NCI-H1417 (cell line): ENCODE measurements around the gene KCNH4.
"Not testable (repeated sequence)": the region's sequence is repeated elsewhere in the genome, so short reads cannot be mapped to it uniquely, and the experiment has no call there.

Experiments
- DNase-seq, 3 experiments: peaks; one replicate each; lab custom pipeline; 2025; lab: John Stamatoyannopoulos, UW

The KCNH4 gene

DNA sequence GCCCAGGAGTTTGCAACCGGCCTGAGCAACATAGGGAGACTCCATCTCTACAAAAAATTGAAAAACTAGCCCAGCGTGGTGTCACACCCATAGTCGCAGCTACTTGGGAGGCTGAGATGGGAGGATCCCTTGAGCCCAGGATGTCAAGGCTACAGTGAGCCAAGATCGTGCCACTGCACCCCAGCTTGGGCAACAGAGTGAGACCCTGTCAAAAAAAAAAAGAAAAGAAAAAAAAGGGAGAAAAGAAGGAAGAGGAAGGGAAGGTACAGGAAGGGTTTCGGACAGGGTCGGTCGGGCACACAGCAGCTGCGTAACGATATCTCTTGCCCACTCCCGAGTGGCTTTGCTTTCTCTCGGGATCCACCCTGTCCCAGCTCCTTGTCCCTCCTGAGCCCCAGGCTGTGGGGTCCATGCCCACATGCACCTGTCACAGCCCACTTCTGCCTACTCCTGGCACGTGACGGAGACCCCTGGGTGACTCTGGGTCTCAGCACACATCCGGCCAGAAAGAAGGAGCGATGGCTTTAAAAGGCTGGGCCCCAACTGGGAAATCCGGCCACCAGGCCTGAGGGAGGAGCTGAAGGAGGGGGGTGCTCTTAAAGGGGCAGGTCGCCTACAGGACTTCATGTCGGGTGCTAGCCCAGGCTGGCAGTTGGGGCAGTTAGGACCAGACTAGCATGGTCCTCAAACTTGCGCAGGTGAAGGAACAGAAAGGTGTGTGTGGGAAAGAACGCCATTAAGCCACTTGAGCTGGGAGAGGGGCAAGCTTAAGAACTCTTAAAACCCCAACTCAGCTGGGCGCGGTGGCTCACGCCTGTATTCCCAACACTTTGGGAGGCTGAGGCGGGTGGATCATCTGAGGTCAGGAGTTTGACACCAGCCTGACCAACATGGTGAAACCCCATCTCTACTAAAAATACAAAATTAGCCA is 13.3 kb upstream of the KCNH4 start, which contains the start of gene GHDC:
Gene GHDC, minus strand, starts transcription at position 526 of the 931 bp plus-strand sequence. CDS start 913 bp downstream, outside the sequence.
- peak; percentile 75 to 86 (median 83) for DNase-seq

DNA sequence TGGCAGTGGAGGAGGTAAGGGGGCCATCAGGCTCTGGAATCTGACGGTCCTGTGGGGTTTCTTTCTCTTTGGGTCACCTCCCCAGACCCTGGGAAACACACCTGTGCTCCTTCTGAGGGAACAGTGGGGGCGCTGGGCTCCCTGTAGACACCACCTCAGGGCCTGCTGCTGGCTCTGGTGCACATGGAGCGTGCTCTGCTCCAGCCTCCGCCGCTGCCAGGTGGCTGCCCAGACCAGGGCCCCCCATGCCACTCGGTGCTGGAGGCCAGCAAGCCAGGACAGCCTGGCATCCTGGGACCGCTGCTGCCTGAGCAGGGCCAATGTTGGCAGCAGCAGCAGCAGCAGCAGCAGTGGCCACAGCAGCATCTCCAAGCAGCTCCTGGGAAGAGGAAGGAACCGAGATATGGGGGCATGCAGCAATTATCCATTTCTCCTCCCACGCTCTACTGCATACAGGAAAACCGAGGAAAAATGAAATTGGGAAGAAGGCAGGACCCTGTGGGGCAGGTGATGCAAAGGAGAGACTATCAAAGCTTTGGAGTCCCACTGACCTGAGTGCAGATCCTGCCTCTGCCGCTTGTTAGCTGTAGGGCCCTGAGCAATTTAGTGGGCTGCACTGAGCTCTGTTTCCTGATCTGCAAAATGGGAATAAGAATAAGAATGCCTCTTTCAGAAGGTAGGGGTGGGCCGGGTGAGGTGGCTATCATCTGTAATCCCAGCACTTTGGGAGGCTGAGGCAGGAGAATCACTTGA is 12.4 kb upstream of the KCNH4 start:
- no peak for DNase-seq

GRCh38 chr17:42192189-42193126 is 11.5 kb upstream of the KCNH4 start:
- no peak for DNase-seq

DNA sequence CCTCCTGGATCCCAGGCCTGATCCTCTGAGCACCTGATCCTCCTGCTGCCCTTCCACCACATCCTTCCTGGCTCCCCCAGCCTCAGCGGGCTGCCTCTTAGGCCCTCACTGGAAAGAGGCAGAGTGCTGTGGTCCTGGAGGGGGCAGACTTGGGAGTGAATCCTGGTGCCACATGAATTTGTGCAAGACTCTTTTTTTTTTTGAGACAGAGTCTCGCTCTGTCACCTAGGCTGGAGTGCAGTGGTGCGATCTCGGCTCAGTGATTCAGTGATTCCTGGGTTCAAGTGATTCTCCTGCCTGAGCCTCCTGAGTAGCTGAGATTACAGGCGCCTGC is 10.3 kb upstream of the KCNH4 start:
- DNase-seq, result no peak

DNA sequence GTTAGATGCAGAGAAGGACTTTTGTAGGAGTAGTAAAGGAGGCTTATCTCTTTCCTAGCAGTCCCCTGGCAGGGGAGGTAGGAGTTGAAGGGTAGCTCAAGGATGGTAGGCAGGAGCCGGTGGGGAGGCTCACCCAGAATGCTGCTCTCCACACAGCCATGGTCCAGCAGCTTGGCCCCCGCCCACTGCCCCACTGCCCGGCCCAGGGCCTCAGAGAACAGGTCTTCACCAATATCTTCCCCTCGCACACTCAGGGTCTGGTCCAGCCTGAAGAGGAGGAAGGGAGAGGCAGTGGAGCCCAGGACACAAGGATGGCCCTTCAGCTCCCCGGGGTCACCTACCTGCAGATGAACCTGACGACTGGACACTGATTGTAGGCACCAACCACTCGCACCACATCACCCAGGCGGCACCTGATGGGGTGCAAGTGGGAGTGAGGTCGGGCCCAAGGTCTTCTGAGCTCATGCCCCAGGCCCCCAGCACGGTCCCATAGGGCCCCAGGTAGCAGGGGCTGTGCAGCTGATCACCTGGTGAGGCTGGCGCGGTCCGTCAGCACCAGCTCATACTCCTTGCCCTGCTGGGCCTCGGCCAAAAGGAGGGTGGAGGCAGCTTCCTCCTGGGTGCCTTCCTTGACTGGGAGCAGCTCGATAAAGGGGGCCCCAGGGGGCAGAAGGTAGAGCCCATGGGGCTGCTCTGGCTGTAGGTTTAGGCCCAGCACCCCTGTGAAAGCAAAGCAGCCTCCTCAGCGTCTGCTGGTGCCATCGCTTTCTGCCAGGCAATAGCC is 9.7 kb upstream of the KCNH4 start:
- DNase-seq, result no peak

DNA sequence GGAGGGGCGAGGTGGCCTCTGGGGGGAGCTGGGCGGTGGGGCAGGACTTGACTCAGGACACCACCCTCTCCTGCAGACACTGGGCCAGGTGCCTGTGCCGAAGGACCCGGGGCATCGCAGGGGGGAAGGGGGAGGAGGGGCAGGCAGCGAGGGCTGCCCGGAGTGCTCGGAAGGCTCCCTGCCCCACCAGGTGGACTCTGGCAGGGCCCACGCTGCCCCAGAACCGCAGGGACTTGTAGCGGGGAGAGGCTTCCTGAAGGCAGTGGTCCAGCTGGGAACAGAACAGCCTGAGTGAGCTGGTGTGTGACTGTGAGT is 8.7 kb upstream of the KCNH4 start:
- no peak for DNase-seq

- no peak for DNase-seq
These were observed 8.1 kb upstream of the KCNH4 start for GRCh38 chr17:42188749-42189650.

GRCh38 chr17:42187833-42188232 is 6.9 kb upstream of the KCNH4 start:
- DNase-seq, result no peak

DNA sequence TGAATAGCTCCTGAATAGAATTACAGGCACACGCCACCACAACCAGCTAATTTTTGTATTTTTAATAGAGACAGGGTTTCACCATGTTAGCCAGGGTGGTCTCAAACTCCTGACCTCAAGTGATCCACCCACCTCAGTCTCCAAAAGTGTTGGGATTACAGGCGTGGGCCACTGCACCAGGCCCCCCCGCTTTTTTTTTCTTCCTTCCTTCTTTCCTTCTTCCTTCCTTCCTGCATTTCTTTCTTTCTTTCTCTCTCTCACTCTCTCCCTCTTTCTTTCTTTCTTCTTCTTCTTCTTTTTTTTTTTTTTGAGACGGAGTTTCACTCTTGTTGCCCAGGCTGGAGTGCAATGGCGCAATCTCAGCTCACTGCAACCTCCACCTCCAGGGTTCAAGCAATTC is 5.2 kb upstream of the KCNH4 start:
- not testable (repeated sequence) for DNase-seq

- DNase-seq, result no peak
These were observed 4.6 kb upstream of the KCNH4 start for GRCh38 chr17:42185621-42185930.

DNA sequence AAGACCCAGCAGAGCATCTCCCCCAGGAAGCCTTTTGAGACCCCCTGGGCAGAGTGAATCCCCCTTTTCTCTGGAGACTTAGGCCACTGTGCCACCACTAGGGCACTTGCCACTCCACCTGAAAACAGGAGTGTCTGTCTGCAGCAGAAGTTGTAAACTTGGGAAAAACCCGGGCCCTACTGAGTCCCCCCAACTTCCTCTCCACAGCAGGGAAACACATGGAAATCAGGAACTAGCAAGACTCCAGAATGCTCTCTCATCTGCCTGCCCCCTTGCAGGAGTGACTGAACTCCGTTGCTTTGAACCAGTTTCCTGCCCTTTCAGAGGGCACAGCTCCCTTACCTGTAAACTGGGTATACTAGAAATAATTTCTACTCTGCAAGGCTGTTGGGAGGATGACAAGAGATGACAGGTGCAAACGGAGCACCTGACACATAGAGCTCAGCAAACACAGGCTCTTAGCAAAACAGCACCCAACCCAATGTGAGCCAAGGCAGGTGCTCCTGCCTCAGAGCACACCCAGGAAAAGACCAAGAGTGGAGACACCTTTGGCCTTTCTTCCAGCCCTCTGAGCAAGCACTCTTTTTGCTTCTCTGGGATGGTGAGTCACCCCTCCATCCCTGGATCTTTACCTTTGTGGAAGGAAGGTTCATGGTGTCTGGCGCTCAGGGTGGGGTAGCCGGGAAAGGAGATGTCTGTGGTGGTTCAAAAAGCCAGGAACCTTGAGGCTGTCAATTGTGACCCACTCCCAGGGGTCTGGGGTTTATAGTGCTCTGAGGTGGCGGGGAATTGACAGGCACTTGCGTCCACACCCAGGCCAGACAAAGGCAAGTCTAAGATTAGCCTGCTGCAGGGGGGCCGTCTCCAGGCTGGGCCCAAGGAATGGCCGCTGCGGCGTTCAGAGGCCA is 4.0 kb upstream of the KCNH4 start, which contains the start of gene HCRT:
Gene HCRT, minus strand, starts transcription at position 740 of the 908 bp plus-strand sequence. Its CDS starts 87 bp downstream, at position 653.
- DNase-seq, result peak; percentile 13 to 65 (median 38)

- peak; percentile 83 to 92 (median 90) for DNase-seq
These were observed 3.1 kb upstream of the KCNH4 start for GRCh38 chr17:42183741-42184711.

DNA sequence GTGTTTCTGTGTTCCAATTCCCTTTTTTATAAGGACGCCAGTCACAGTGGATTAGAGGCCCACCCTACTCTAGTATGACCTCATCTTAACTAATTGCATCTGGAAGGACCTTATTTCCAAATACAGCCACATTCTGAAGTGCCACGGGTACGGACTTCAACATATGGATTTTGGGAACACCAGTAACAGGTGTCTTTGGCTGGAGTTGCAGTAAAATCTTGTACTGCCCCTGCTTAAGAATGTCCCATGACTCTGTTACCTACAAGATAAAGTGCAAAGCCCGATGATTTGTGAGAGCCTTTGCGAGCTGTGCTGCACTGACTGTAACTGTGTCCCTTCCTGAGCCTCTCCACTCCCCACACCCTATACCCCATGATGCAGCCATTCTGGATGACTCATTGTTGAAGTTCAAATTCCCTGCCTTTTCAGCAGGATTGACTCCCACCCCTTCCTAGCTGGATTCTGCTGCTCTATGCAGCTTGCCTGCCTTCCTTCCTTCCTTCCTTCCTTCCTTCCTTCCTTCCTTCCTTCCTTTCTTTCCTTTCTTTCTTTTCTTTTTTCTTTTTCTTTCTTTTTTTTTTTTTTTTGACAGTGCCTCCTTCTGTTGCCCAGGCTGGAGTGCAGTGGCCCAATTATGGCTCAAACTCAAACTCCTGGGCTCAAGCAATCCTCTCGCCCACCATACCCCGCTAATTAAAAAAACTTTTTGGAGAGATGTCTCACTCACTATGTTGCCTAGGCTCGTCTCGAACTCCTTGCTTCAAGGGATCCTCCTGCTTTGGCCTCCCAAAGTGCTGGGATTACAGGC is 2.2 kb upstream of the KCNH4 start:
- peak in 1 of 3 experiments; percentile 21 for DNase-seq

GRCh38 chr17:42181851-42182207 is 887 bp upstream of the KCNH4 start:
- DNase-seq, result no peak

DNA sequence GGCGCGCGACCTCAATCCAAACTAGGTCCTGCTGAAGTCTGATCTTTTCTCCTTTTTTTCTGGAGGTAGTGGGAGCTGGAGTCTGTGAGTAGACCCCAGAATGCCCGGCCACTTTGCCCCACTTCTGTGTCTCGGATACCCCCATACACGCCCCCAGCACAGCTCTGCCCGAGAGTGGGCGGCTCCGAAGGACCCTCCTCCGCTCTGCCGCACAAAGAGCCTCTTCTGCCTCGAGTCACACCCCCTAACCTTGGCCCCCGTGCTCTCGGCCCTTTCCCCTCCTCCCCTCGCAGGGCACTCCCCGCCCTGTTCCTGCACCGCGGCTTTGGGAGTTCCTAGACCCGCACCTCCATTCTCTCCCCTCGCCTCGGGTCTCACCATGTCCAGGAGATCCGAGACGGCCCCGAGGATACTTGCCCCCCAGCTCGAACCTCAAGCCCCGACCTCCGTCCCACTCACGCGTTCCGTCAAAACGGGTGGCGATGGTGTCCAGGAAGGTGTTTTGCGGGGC is 476 bp downstream of the KCNH4 start:
- DNase-seq, result peak; percentile 7 to 53 (median 45)

GRCh38 chr17:42179911-42180410 is 981 bp downstream of the KCNH4 start:
- peak; percentile 69 to 85 (median 80) for DNase-seq

DNA sequence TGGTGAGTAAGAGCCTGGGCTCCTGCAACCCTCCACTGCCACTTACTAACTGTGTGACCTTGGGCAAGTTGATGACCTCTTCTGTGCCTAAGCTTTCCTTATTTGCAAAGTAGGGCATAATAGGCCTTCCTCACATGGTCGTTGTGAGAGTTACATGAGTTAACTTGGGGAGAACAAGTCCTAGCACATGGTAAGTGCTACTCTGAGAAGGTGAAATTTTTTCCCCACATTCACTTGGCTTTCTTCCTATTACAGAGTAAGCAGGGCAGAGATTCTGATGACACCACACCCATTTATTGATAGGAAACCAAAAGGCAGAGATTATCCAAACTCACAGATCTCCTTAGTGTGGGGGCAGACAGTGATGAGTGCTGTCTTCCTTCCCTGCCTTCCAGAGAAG is 1.6 kb downstream of the KCNH4 start:
- DNase-seq, result no peak
